Right lobe of liver (tissue), 6 donors: ENCODE data around the gene MACF1. TPM values are rescaled to one million over a fixed set of nuclear protein-coding genes. Genes with fewer than 3 reads are reported as not detected.
A peak's percentile ranks its signal among the peaks of the same experiment; 100 is the strongest.
"Not testable (repeated sequence)": the region's sequence is repeated elsewhere in the genome, so short reads cannot be mapped to it uniquely, and the experiment has no call there.

Experiments
- ATAC-seq, 4 donors: fragments of 200-7000 bp; cut with Tn5 transposase; one replicate each; pipeline ENCODE4 v1.9.1; 2020; ENCODE audit warnings: mild to moderate bottlenecking in 4 of 4, moderate library complexity in 4 of 4
- DNase-seq, 3 donors: peaks; one replicate each; pipeline ENCODE4 v3.0.0-alpha.2; 2020
- H3K27ac ChIP-seq, 3 donors: fragments of 200-600 bp; one replicate each; pipeline ENCODE4 v1.8.0; 2022
- H3K27me3 ChIP-seq, 2 donors: fragments of 200-600 bp; one replicate each; pipeline ENCODE4 v1.8.0; 2022
- H3K36me3 ChIP-seq, 4 donors: fragments of 200-600 bp; sonication (generic) in 1 of 4; one replicate each; pipeline versions ENCODE4 v1.5.1 to v1.8.0; 2017 to 2022; ENCODE audit warnings: control low read depth in 1 of 4
- H3K4me1 ChIP-seq, 4 donors: fragments of 200-600 bp; sonication (generic) in 1 of 4; one replicate each; pipeline versions ENCODE4 v1.5.1 to v1.8.0; 2017 to 2022; ENCODE audit warnings: control low read depth in 1 of 4
- H3K4me3 ChIP-seq, 3 donors: fragments of 200-600 bp; one replicate each; pipeline ENCODE4 v1.8.0; 2022
- H3K9me3 ChIP-seq, 4 donors: fragments of 200-600 bp; sonication (generic) in 1 of 4; one replicate each; pipeline versions ENCODE4 v1.5.1 to v1.8.0; 2017 to 2022; ENCODE audit warnings: control low read depth in 1 of 4
- POLR2A ChIP-seq: fragments of 450-650 bp; IDR thresholded peaks from one replicate; pipeline ENCODE4 v1.6.1; 2017; ENCODE audit warnings: antibody characterized with exemption, mild to moderate bottlenecking
- WGBS: methylation state at CpG from one replicate; pipeline ENCODE4 v1.1.6; 2018; ENCODE audit warnings: low coverage, low lambda C conversion rate; ENCODE audit not compliant: insufficient coverage; ENCODE audit errors: missing lambda C conversion rate; 5-methylcytosine and 5-hydroxymethylcytosine counted together
- intact Hi-C, 2 donors: fragments of 100-400 bp; cut with DNase I; formaldehyde crosslinking; loops; one replicate each; pipeline versions ENCODE4 v1.11.2 to v1.14.1; 2022
- total RNA-seq, 6 experiments: library from RNA; depleted of rRNA in 2 of 6; stranded (reverse); fragments of >200 nt in 2 of 6; fragmentation: NEBNext Ultra II Directional in 3 of 6; extraction: Animal tissue kit (Norgen Biotek cat#: 25700) in 3 of 6; gene quantifications; one replicate each; pipeline versions ENCODE4 v1.1.0 to v1.2.4, GENCODE V29; 2016 to 2023
- TF ChIP-seq, protein P1 (sequence below), 4 donors: fragments of 200-600 bp in 3 of 4; fragments of 450-650 bp in 1 of 4; IDR thresholded peaks; one replicate each; pipeline versions ENCODE4 v1.5.1 to v1.8.0; 2016 to 2022; ENCODE audit warnings: antibody characterized with exemption in 4 of 4, mild to moderate bottlenecking in 2 of 4
- donor health status: DM: no; HTN: yes; CAD: no.
- donor health status: DM: no; HTN: no; CAD: no.
- donor health status: DM: no; HTN: no; CAD: no.
- donor health status: DM: no; HTN: yes; CAD: no.
- donor health status: DM: no; HTN: yes; CAD: no.

MACF1 gene
- total RNA-seq, 6 experiments from 2014 or later: 78.4 to 141 (median 100) TPM

DNA sequence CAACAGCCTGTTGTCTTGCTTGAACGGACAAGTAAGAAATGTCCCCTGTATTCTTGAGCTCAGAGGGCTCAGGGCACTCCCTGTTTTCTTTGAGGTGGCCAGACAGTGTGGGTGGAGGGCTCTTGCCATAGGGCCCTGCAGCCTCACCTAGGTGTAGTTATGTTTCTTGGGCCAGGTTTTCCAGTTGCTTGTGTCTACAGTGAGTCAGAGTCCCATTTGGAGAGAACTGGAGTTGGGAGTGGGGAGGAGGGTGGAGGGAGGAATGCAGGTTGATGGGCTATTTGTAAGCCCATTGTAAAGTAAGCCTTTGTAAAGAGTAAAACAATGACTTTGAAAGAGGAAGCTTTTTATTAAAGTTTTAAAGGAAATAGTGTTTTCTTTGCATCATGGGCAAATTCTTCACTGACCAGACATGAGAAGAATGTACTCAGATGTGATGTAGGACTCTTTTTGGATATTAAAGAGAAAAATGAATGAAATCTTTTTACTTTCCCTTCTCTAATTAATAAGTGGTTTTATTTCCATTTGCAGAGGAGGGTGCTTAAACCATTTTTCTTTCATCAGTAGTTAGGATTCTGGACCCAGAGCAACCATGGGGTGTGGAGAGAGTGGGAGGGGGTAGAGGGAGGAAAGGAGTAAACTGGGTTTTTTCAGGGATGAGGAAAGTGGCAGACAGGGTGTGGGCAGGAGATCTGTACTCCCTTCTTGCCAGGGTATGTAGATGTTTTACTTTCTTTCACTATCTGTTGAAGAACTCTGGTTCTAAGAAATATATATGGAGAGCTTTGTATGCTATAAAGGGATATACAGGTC, 45.1 kb upstream of the MACF1 start:
- peak overlapping the region; percentile 72 to 95 (median 90) for H3K27ac ChIP-seq
- peaks cover 0 to 73% (median 25%) of the 10 kb centered on the region in 4 donors for H3K4me1 ChIP-seq
- H3K9me3 ChIP-seq: no peaks in the 10 kb centered on the region
- H3K36me3 ChIP-seq: no peaks in the 10 kb centered on the region
- no peaks in the 10 kb centered on the region for H3K27me3 ChIP-seq
- ATAC-seq (peak; percentile 5 to 66 (median 20)), DNase-seq (no peak)
- TF ChIP-seq, protein P1, sequence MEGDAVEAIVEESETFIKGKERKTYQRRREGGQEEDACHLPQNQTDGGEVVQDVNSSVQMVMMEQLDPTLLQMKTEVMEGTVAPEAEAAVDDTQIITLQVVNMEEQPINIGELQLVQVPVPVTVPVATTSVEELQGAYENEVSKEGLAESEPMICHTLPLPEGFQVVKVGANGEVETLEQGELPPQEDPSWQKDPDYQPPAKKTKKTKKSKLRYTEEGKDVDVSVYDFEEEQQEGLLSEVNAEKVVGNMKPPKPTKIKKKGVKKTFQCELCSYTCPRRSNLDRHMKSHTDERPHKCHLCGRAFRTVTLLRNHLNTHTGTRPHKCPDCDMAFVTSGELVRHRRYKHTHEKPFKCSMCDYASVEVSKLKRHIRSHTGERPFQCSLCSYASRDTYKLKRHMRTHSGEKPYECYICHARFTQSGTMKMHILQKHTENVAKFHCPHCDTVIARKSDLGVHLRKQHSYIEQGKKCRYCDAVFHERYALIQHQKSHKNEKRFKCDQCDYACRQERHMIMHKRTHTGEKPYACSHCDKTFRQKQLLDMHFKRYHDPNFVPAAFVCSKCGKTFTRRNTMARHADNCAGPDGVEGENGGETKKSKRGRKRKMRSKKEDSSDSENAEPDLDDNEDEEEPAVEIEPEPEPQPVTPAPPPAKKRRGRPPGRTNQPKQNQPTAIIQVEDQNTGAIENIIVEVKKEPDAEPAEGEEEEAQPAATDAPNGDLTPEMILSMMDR (IDR thresholded peaks at IDR 0.05): no peak
- TF ChIP-seq POLR2A: no peak
- intact Hi-C loops: loop anchor here in 1 of 2 donors (10.0 kb wide), 1 partner anchor 45 kb away; no protein-coding TSS in a partner anchor
- 30% methylated on average over 1 of the region's 1 CpG for whole genome bisulfite sequencing
- H3K4me3 ChIP-seq: peak overlapping the region; percentile 21 to 57 (median 52)

DNA sequence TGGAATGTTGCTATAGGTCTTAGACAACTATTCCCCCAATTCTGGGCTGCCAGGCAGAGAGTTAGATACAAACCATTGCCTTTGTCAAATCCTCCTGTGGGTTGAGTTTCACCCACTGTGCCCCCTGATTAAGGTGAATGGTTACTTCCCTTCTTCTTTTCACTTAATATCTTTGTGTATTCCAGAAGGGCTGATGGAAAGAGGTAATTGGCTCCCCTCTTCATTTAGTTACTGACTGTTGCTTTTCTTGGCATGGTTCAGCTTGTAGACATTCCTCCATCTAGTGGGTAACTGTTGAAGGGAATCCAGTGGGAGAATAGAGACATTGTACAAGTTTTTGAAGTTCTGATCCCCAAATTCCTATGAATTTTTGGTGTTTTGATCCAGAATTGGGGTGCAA, 43.8 kb upstream of the MACF1 start:
- intact Hi-C loops: loop anchor here in 1 of 2 donors (10.0 kb wide), 1 partner anchor 46 kb away; no protein-coding TSS in a partner anchor
- ATAC-seq (no peak), DNase-seq (no peak)
- Histone ChIP-seq H3K36me3 (no peaks in the 10 kb centered on the region), H3K27ac (peak overlapping the region in 2 of 3 donors; percentile 90 to 95), H3K27me3 (no peaks in the 10 kb centered on the region), H3K4me3 (no peak overlapping the region), H3K4me1 (peaks cover 0 to 73% (median 22%) of the 10 kb centered on the region in 4 donors), H3K9me3 (no peaks in the 10 kb centered on the region)
- TF ChIP-seq, protein P1 (IDR thresholded peaks at IDR 0.05): peak in 1 of 4 donors; percentile 17
- no peak for TF ChIP-seq POLR2A

DNA sequence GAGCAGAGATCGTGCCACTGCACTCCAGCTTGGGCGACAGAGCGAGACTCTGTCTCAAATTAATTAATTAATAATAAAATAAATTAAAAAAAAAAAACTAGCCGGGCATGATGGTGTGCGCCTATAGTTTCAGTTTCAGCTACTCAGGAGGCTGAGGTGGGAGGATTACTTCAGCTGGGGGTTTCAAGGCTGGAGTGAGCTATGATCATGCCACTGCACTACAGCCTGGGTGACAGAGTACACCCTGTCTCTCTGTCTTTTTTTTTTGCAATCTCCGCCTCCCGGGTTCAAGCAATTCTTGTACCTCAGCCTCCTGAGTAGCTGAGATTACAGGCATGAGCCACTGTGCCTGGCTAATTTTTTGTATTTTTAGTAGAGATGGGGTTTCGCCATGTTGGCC, 42.7 kb upstream of the MACF1 start:
- H3K27me3 ChIP-seq: not testable (repeated sequence)

DNA sequence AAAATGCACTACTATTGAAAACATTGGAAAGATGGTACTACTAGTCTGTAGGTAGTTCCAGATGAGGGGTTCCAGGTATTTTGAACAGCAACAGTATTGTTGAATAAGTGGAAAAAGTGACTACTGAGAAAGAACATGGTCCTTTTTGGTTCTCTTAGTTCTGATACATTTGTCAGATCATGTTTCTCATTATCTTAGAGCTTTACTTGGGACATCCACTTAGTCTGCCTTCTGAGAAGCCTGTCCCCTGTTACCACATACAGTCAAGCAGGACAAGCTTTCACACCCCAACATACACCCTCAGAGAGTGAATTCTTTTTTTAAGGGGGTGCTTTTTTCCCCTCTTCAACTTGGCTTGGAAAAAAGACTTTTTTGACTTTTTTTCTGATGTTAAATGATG, 41.0 kb upstream of the MACF1 start:
- Histone ChIP-seq H3K4me1 (peaks cover 0 to 68% (median 20%) of the 10 kb centered on the region in 4 donors), H3K27ac (no peak overlapping the region), H3K9me3 (no peaks in the 10 kb centered on the region), H3K36me3 (no peaks in the 10 kb centered on the region), H3K4me3 (no peak overlapping the region), H3K27me3 (no peaks in the 10 kb centered on the region)
- intact Hi-C loops: loop anchor here in 1 of 2 donors (10.0 kb wide), 1 partner anchor 49 kb away; no protein-coding TSS in a partner anchor
- ATAC-seq (no peak), DNase-seq (no peak)
- no peak for TF ChIP-seq POLR2A
- TF ChIP-seq, protein P1 (IDR thresholded peaks at IDR 0.05): no peak

More for the DNA sequence above, 42.7 kb upstream of the MACF1 start:
- H3K27ac ChIP-seq, DNase-seq, H3K36me3 ChIP-seq, ATAC-seq, H3K4me3 ChIP-seq, H3K9me3 ChIP-seq: not testable (repeated sequence)
- intact Hi-C loops: loop anchor here in 1 of 2 donors (10.0 kb wide), 1 partner anchor 47 kb away; no protein-coding TSS in a partner anchor
- H3K4me1 ChIP-seq: peaks cover 0 to 66% (median 21%) of the 10 kb centered on the region in 4 donors
- 90% methylated on average over 6 of the region's 8 CpGs for WGBS

DNA sequence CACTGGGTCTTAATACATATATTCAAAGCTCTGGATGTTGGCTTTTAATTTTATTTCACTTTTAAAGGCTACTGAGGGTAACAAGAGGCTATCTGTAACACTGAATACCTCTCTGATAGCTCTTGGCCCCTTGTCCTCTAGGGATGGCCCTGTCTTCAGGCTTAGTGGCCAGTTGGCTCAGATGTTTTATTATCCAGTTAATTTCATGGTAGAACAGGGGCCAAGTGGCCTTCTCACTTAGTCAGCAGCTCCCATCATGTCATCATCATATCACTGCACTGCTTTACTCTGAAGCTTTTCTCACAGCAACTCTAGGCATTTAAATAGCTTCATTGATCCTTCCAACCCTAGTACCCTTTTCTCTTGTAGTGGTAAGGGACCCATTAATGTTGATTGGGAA, 40.2 kb upstream of the MACF1 start:
- Histone ChIP-seq H3K4me3 (no peak overlapping the region), H3K9me3 (no peaks in the 10 kb centered on the region), H3K27ac (peak overlapping the region in 1 of 3 donors; percentile 1), H3K36me3 (no peaks in the 10 kb centered on the region), H3K4me1 (peaks cover 0 to 76% (median 20%) of the 10 kb centered on the region in 4 donors), H3K27me3 (no peaks in the 10 kb centered on the region)
- ATAC-seq: no peak
- TF ChIP-seq, protein P1 (IDR thresholded peaks at IDR 0.05): no peak
- TF ChIP-seq POLR2A: no peak
- no peak for DNase-seq
- intact Hi-C loops: loop anchor here in 1 of 2 donors (10.0 kb wide), 1 partner anchor 49 kb away; no protein-coding TSS in a partner anchor
